Liver (tissue), 9 donors: ENCODE data around the gene SIRT7. TPM values are rescaled to one million over a fixed set of nuclear protein-coding genes. Genes with fewer than 3 reads are reported as not detected.

Experiments
- DNase-seq: peaks from one replicate; pipeline ENCODE4 v3.0.0-alpha.2; 2017; ENCODE audit warnings: low spot score
- H3K27ac ChIP-seq, 2 donors: one replicate each; pipeline ENCODE4 v1.7.0; 2013; ENCODE audit warnings: inconsistent platforms in 2 of 2, low read length in 2 of 2, control low read depth in 1 of 2, low read depth in 1 of 2, mild to moderate bottlenecking in 1 of 2
- H3K27me3 ChIP-seq, 4 donors: one replicate each; pipeline versions ENCODE4 v1.6.1 to v1.7.0; 2013; ENCODE audit warnings: low read length in 3 of 4, inconsistent platforms in 1 of 4, mild to moderate bottlenecking in 1 of 4, moderate library complexity in 1 of 4; ENCODE audit not compliant: control insufficient read depth in 4 of 4, insufficient read depth in 4 of 4
- H3K36me3 ChIP-seq, 4 donors: one replicate each; pipeline versions ENCODE4 v1.6.1 to v1.7.0; 2013; ENCODE audit warnings: low read length in 3 of 4, mild to moderate bottlenecking in 3 of 4, low read depth in 1 of 4, moderate library complexity in 1 of 4; ENCODE audit not compliant: control insufficient read depth in 4 of 4, insufficient read depth in 3 of 4
- H3K4me1 ChIP-seq, 4 donors: one replicate each; pipeline versions ENCODE4 v1.6.1 to v1.7.0; 2013; ENCODE audit warnings: low read length in 3 of 4, mild to moderate bottlenecking in 3 of 4, moderate library complexity in 1 of 4; ENCODE audit not compliant: control insufficient read depth in 4 of 4, insufficient read depth in 4 of 4
- H3K4me3 ChIP-seq, 3 donors: one replicate each; pipeline versions ENCODE4 v1.6.1 to v1.7.0; 2013; ENCODE audit warnings: low read length in 3 of 3, control low read depth in 1 of 3, low read depth in 1 of 3, mild to moderate bottlenecking in 1 of 3
- H3K9ac ChIP-seq, 2 donors: one replicate each; pipeline ENCODE4 v1.7.0; 2013; ENCODE audit warnings: low read length in 2 of 2, mild to moderate bottlenecking in 2 of 2, moderate library complexity in 2 of 2, control low read depth in 1 of 2, low read depth in 1 of 2
- H3K9me3 ChIP-seq, 4 donors: one replicate each; pipeline versions ENCODE4 v1.6.1 to v1.7.0; 2013; ENCODE audit warnings: low read length in 3 of 4; ENCODE audit not compliant: control insufficient read depth in 4 of 4
- CTCF ChIP-seq: fragments of 150-350 bp; IDR thresholded peaks from 2 replicates; pipeline ENCODE4 v1.5.1; 2017; ENCODE audit warnings: improper control_type of control experiment, low read depth, low read length; ENCODE audit not compliant: missing input control
- EGR1 ChIP-seq, 2 donors: IDR thresholded peaks; 2 replicates each; pipeline ENCODE4 v1.6.1; 2016 to 2018; ENCODE audit warnings: antibody characterized with exemption in 2 of 2, low read depth in 2 of 2
- FOXA1 ChIP-seq: IDR thresholded peaks from 2 replicates; pipeline ENCODE4 v1.6.1; 2016; ENCODE audit warnings: antibody characterized with exemption
- FOXA2 ChIP-seq: IDR thresholded peaks from 2 replicates; pipeline ENCODE4 v1.6.1; 2016; ENCODE audit warnings: antibody characterized with exemption
- HNF4A ChIP-seq, 2 donors: conservative IDR thresholded peaks; 2 replicates each; pipeline ENCODE4 v1.6.1; 2016; ENCODE audit warnings: antibody characterized with exemption in 2 of 2, mild to moderate bottlenecking in 2 of 2
- HNF4G ChIP-seq: IDR thresholded peaks from 2 replicates; pipeline ENCODE4 v1.6.1; 2016; ENCODE audit warnings: antibody characterized with exemption
- JUND ChIP-seq, 2 donors: IDR thresholded peaks; 2 replicates each; pipeline ENCODE4 v1.6.1; 2016; ENCODE audit warnings: antibody characterized with exemption in 2 of 2
- MAX ChIP-seq: IDR thresholded peaks from 2 replicates; pipeline ENCODE4 v1.6.1; 2016; ENCODE audit warnings: antibody characterized with exemption
- NR2F2 ChIP-seq: IDR thresholded peaks from 2 replicates; pipeline ENCODE4 v1.6.1; 2016; ENCODE audit warnings: antibody characterized with exemption
- RAD21 ChIP-seq, 2 donors: IDR thresholded peaks; 2 replicates each; pipeline ENCODE4 v1.6.1; 2016; ENCODE audit warnings: antibody characterized with exemption in 2 of 2, mild to moderate bottlenecking in 2 of 2
- REST ChIP-seq: IDR thresholded peaks from 2 replicates; pipeline ENCODE4 v1.6.1; 2016; ENCODE audit warnings: antibody characterized with exemption, mild to moderate bottlenecking
- RXRA ChIP-seq, 2 donors: IDR thresholded peaks; 2 replicates each; pipeline ENCODE4 v1.6.1; 2017 to 2018; ENCODE audit warnings: antibody characterized with exemption in 2 of 2, mild to moderate bottlenecking in 1 of 2
- SP1 ChIP-seq: IDR thresholded peaks from 2 replicates; pipeline ENCODE4 v1.6.1; 2018; ENCODE audit warnings: antibody characterized with exemption, mild to moderate bottlenecking
- TAF1 ChIP-seq: conservative IDR thresholded peaks from 2 replicates; pipeline ENCODE4 v1.6.1; 2016; ENCODE audit warnings: antibody characterized with exemption, mild to moderate bottlenecking
- YY1 ChIP-seq: IDR thresholded peaks from 2 replicates; pipeline ENCODE4 v1.6.1; 2016; ENCODE audit warnings: antibody characterized with exemption, mild to moderate bottlenecking
- ZBTB33 ChIP-seq: IDR thresholded peaks from 2 replicates; pipeline ENCODE4 v1.6.1; 2016; ENCODE audit warnings: antibody characterized with exemption
- WGBS: extraction: QIAGEN DNeasy Blood & Tissue Kit; methylation state at CpG from one replicate; pipeline ENCODE4 v1.1.7; 2013; 5-methylcytosine and 5-hydroxymethylcytosine counted together
- polyA plus RNA-seq, 2 donors: library from polyadenylated mRNA; stranded (reverse) in 1 of 2; unstranded in 1 of 2; fragments of 200-250 nt in 1 of 2; fragments of >200 nt in 1 of 2; fragmentation: Nextera tagmentation in 1 of 2; extraction: Ambion mirVana in 1 of 2; gene quantifications; one replicate each; pipeline versions ENCODE4 v1.2.1 to v1.2.3, GENCODE V29; 2013 to 2015
- total RNA-seq, 2 donors: library from RNA; depleted of rRNA; stranded (reverse); fragments of >200 nt; gene quantifications; one replicate each; pipeline ENCODE4 v1.2.3, GENCODE V29; 2014
- donor health status: healthy.
- donor health status: healthy.
- donor health status: healthy.
- donor health status: healthy.
- donor health status: healthy.

Gene SIRT7
- total and polyA plus RNA-seq, 4 donors = 7.1 to 16.5 (median 11.5) TPM

GRCh38 chr17:81922566-81923301, 4.8 kb upstream of the SIRT7 start:
- TF ChIP-seq ZBTB33 (no peak), YY1 (no peak), SP1 (no peak), HNF4A (conservative IDR thresholded peaks at IDR 0.05) (no peak), REST (no peak), FOXA1 (no peak), FOXA2 (no peak)
- Histone ChIP-seq H3K9ac (no peak overlapping the region), H3K36me3 (peaks cover 0 to 7% (median 4%) of the 10 kb centered on the region in 4 donors), H3K4me3 (peak overlapping the region in 1 of 3 donors; percentile 40), H3K9me3 (no peaks in the 10 kb centered on the region), H3K4me1 (peaks cover 30 to 64% (median 48%) of the 10 kb centered on the region in 4 donors), H3K27me3 (no peaks in the 10 kb centered on the region), H3K27ac (no peak overlapping the region)
- DNase-seq = no peak
- 85% methylated on average over 58 of the region's 58 CpGs for WGBS

GRCh38 chr17:81921996-81922565, 4.1 kb upstream of the SIRT7 start:
- no peaks in the 10 kb centered on the region for H3K27me3 ChIP-seq
- H3K9ac ChIP-seq = no peak overlapping the region
- no peak overlapping the region for H3K27ac ChIP-seq
- peaks cover 0 to 7% (median 4%) of the 10 kb centered on the region in 4 donors for H3K36me3 ChIP-seq
- 94% methylated on average over 23 of the region's 23 CpGs for WGBS
- DNase-seq = no peak
- H3K4me1 ChIP-seq = peaks cover 32 to 70% (median 52%) of the 10 kb centered on the region in 4 donors
- H3K9me3 ChIP-seq = no peaks in the 10 kb centered on the region
- peak overlapping the region in 1 of 3 donors; percentile 10 for H3K4me3 ChIP-seq
- no peak for TF ChIP-seq TAF1
- no peak for TF ChIP-seq HNF4G
- TF ChIP-seq CTCF = no peak
- no peak for TF ChIP-seq RAD21 (IDR thresholded peaks at IDR 0.05)
- TF ChIP-seq RXRA (IDR thresholded peaks at IDR 0.05) = no peak
- no peak for TF ChIP-seq NR2F2
- no peak for TF ChIP-seq JUND (IDR thresholded peaks at IDR 0.05)
- TF ChIP-seq FOXA1 = no peak
- TF ChIP-seq EGR1 (IDR thresholded peaks at IDR 0.05; ENCODE audit: low read depth in 2 of 2) = no peak
- no peak for TF ChIP-seq SP1
- TF ChIP-seq MAX = no peak
- no peak for TF ChIP-seq HNF4A (conservative IDR thresholded peaks at IDR 0.05)
